Measurements from ENCODE around the gene ATP2A2. TPM values are rescaled to one million over a fixed set of nuclear protein-coding genes. Genes with fewer than 3 reads are reported as not detected.

The ATP2A2 gene
- total RNA-seq, 1 donor from 2014 or later = 87.9 TPM

GRCh38 chr12:110258466-110258865, 22.6 kb upstream of the ATP2A2 start:
- no peak for DNase-seq (ENCODE audit: low read depth in 2 of 2)

DNA sequence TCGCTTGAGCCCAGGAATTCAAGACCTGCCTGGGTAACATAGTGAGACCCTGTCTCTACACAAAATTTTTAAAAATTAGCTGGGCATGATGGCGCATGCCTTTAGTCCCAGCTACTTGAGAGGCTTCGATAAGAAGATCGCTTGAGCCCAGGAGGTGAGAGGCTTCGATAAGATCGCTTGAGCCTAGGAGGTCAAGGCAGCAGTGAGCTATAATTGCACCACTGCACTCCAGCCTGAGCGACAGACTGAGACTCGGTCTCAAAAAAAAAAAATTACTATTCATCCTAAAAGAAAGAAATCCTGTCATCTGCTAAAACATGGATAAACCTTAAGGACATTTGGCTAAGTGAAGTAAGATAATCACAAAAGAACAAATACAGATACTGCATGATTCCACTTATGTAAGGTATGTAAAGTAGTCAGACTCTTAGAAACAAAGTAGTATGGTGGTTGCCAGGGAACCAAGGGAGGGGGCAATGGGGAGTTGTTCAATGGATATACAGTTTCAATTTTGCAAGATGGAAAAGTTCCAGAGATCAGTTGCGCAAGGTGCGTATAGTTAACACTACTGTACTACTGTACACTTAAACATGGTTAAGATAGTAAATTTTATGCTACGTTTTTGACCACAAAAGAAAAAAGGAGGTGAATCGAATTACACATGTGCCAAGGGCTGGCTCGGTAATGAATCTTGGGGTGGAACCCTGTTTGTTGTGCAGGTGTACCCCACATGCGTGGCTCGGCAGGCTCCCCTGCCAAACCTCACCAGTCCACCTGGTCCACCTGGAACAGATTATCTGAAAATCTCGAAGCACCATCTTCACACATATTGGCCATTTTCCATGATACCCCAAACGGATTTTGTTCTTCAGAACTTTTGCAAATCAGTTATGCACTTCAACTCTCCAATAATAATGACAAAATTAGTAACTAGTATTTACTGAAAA, 18.3 kb upstream of the ATP2A2 start:
- DNase-seq (ENCODE audit: low read depth in 2 of 2) = no peak

DNA sequence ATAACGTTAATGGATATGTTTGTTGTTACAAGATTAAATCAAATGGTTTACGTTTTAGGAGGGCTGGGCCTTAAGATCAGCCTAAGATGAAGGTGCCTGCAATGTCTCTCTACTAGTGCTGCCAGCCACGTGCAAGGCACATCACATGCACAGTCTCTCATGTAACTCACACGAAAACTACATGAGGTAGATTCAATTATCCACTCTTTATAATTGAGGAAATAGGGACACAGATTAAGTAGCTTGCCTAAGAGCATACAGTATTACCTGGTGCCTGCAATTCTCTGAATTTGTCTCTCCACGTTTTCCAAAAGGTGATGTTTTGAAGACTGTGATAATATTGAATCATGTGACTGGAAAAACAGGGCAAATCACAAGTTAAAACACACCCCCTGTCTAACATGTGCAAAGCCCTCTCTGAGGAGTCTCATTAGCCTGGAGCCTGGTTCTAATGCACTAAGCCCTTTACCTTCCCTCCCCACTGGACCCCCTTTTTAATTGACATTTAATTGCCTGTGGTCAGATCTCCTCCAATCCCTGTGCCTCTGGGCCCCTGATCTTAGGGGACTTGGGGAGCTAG, 14.6 kb upstream of the ATP2A2 start:
- DNase-seq (ENCODE audit: low read depth in 2 of 2) = no peak

DNA sequence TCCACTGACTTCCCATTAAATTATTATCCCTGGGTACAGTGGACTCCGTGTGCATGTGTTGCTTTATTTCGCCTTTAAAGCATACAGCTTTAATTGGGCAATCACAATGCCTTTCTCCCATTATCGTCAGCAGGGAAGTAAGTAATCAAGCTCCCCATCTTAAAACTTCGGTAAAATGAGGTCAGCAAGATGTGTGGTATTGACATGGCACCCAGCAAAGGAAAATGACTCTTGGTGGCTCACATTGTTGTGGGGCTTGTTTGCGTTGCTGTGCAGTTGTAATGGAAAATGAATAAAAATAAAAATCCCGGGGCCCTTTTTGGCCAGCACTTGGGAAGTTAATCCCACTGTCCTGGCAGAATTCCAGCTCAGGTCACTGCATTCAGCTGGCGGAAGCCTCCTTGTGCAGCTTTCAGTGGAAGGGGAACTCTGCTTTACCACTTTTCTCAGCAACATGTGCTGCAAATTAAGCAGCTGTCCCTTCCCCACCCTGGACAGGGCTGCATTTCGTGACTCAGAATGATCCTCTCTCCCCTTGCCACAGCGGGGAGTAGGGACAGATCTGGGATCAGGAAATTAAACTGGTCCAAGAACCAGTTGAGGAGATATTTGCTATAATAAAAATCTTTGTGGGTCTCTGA, 13.9 kb upstream of the ATP2A2 start:
- DNase-seq (ENCODE audit: low read depth in 2 of 2) = peak; percentile 92 to 93

DNA sequence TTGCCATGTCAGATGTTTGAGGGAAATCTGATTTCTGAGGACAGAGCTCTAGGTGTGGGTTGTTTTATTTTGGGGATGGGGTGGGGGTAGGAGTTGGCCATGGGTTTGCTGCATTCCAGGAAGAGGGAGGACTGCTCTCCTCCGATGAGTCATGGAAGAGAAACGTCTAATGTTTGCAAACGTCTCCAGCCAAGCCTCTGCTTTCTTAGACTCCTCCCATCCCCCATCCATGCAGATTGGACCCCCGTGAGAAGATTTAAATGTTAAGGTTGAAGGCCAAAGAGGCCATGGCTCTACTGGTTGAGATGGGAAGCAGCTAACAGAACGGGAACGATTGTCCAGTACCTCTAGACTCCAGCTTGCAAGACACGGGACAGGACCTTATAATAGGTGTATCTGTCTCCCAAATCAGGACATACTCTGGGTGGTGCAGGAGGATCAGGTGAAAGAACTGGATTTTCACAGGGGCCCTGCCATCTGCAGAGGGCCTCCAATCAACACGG, 11.4 kb upstream of the ATP2A2 start:
- DNase-seq (ENCODE audit: low read depth in 2 of 2) = peak in 1 of 2 donors; percentile 23

DNA sequence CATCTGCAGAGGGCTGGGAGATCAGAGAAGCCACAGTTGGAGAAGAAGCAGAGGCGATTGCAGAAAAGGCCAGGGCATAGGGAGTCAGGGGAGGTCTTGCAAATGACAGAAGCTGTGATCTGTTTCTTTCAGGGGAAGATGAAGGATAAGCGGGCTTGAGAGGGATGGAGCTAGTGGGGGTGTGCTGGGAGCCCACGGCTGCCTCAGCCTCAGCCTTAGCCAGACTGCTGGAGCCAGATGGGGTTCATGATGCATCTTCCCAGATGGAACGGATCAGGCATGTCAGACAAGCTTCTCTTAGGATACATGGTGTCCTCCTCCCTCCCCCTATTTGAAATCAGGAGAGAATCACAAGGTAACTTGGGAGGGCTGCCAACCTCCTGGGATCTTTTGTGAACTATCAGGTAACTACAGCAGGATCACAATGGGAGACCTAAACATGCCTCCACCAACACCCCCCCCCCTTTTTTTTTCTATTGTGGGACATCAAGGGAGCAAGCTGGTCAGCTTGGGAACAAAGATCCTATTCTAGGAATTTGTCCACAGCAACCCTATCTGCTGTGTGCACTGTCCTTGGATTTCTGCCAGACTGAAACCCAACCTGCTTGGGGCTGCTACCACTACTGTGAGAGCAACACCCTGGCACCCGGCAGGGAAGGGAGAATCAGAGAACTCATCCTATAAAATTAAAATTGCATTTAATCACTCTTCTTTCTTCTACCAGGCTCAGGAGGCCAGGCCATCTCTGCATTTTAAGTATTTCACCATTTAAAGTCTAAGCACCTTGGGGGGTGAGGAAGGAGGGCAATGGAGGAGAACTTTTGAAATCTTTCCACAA, 10.7 kb upstream of the ATP2A2 start:
- DNase-seq (ENCODE audit: low read depth in 2 of 2) = peak in 1 of 2 donors; percentile 43

DNA sequence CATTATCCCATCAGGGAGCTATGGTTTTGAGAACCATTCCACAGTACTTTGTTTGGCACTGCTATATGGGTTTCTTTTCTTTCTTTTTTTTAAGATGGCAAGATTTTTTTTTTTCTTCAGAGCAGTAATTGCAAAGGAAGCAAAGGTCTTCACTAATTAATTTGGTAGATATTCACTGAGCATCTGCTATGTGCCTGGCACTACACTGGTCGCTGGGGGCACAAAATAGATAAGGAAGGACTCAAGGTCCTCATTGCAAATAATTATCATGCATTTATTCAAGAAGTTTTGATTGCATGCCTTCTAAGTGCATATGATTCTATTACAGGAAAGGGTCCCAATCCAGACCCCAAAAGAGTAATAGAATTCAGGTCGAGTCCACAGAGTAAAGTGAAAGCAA, 10.0 kb upstream of the ATP2A2 start:
- no peak for DNase-seq (ENCODE audit: low read depth in 2 of 2)

DNA sequence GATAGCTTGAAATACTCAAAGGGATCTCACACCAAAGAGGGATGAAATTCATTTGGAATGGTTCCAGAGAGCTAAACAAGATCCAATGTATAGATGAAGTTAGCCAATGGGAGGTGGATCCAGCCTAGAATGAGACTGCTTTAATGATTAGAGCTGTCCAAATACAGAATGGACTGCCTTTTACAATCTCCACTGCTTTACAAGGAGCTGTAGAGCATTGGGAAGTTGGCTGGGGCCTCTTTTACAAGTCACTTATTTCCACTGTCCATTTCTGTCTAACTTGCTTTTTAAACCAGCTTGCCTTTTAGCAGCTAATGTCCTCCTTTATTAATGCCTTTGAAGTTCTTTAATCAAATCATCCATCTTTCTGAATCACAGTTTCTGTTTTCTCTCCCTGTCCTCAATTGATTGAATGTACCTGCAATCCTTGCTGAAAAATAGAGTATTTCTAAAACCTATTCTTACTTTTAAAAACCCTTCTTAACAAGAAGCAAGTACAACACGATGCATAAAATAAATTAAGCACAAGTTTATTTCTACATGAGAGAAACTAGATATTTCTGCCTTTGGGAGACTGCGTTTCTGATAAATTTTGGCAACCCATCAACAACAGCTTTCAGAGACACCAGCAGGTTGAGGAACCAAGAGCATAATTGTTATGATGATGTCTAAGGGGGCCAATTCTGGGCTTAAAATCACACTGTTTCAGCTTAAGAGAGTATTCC, 3.4 kb upstream of the ATP2A2 start:
- no peak for DNase-seq (ENCODE audit: low read depth in 2 of 2)

DNA sequence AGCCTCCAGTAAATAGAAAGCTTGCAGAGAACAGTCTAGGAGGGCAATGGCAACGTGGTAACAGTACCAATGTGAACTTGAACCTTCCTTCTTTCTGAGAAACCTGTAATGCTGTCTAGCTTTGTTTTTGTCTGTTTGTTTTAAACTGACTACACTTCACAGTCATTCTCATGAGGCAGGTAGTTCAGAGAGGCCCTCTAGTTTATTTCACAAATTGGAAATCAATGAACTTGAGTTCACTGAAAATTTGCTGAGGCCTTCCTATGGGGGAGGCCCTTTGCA, 2.9 kb upstream of the ATP2A2 start:
- no peak for DNase-seq (ENCODE audit: low read depth in 2 of 2)

DNA sequence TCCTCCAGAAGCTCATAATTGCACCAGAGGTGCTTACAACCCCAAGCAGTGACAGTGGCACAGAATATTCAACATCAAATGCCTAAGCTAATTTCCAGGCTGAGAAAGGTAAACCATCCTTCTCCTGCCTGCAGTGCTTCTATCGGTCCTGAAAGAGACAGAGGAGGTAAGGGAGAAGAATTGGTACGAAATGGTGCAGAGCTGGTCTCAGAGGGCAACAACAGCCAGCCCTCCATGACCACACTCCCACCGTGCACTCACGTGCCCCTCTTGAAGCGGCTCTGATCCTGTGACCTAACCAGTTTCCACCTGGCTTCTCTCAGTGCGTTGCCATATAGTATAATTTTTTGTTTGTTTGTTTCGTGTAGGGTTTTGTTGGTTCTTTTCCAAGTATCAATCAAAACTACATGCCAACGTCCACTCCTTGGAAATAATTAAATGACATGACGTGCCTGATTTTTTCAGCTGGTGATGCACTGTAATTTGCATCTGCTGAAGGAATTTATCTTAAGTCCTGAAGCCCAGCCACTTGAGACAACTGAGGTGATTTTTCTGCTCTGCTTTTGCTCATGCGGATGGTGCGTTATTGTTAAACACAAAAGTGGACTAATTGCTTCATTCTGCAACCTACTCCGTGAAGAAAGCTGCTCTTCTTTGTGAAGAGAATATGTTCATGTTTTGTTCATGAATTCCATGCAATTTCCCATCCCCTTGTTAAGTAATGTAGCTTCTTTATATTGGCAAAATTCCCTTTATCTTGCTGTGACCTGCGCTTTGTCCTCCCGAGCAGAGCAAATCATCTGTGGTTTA, 1.3 kb upstream of the ATP2A2 start:
- DNase-seq (ENCODE audit: low read depth in 2 of 2) = no peak

DNA sequence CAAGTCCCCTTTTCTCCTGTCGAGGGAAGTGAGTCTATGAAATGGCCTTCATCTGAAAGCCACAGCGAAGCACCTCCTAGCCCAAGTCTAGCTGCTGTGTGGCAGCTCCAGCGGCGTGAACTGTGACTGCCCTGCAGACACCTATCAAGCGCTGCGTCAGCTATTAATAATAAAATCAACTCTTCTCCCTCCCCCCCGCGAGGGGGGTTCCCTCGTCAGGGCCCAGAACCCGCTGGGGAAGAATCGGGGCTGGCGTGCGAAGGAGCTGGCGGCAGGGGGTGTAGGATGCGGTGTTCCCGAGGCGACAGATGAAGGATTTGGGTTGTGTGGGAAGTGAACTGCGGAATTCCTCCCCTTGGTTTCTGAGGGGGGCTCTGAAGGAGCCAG, 662 bp upstream of the ATP2A2 start:
- DNase-seq (ENCODE audit: low read depth in 2 of 2) = peak in 1 of 2 donors; percentile 56

- peak in 1 of 2 donors; percentile 66 for DNase-seq (ENCODE audit: low read depth in 2 of 2)
These were observed 677 bp downstream of the ATP2A2 start for GRCh38 chr12:110281549-110282299.

- peak in 1 of 2 donors; percentile 39 for DNase-seq (ENCODE audit: low read depth in 2 of 2)
These were observed 1.3 kb downstream of the ATP2A2 start for GRCh38 chr12:110282300-110282860.

DNA sequence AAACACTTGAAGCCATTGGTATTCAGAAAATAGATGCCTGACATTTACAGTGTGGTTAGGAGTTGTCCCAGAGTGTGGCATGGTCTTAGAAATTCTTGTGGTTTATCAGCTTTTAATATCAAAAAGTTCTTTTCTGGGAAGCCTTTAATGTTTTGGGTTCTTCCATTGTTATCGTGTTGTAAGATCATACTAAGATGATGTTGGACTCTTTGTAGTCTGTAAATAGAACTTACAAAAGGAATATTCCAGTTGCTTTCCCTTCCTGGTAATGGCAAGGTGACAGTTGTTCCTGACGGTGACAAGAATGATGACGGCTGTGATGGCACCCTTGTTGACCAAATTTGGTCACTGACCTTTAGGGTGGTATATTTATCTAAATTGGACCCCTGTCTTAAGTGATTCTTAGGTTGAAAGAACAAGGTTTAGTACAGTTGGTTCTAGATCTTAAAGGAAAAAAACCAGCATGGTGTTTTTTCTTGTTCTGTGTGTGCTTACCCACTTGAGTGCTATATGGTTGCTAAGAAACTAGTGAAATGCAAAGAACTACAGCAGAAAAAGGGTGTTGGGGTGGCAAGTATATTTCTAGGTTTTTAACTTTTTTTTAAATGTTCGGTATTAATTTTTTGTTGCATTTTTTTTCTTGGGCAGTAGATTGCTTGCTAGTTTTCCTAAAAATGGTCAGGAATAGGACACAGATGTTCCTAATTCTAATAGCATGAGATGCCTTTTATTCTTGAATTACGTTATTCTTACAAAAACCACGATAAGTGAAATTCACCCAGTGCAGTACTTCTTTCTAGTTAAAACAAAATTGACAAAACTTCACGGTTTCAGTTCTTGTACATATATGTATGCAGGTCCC, 2.1 kb downstream of the ATP2A2 start:
- DNase-seq (ENCODE audit: low read depth in 2 of 2) = no peak

GRCh38 chr12:110284597-110284996, 3.5 kb downstream of the ATP2A2 start:
- no peak for DNase-seq (ENCODE audit: low read depth in 2 of 2)

DNA sequence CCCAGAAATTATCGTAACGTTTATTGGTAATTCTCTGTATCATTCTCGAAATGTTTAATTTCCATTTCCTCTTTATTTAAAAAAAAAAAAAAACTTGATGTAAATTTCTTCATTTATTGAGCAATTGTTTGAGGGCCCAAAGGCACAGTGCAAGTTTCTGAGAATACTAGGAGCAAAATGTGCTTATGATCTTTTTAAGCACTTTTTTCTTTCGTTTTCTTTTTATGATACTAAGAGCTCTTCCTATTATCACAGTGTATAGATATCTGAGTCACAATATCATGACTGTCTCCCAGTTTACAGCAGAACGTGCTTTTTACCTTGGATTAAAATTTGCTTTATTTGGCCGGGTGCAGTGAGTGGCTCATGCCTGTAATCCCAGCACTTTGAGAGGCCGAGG, 5.6 kb downstream of the ATP2A2 start:
- no peak for DNase-seq (ENCODE audit: low read depth in 2 of 2)

- no peak for DNase-seq (ENCODE audit: low read depth in 2 of 2)
These were observed 6.9 kb downstream of the ATP2A2 start for GRCh38 chr12:110287986-110288385.
